Stimulated activated CD8-positive, alpha-beta memory T cell treated with anti-CD3 and anti-CD28 coated beads, Interleukin-15, amount 100 ng/mL, for 1 hour (primary cell): ENCODE data around the gene CADM1.

Experiments used
- DNase-seq: peaks from one replicate; pipeline ENCODE4 v3.0.0-alpha.2; 2020; ENCODE audit warnings: low read depth

The CADM1 gene

DNA sequence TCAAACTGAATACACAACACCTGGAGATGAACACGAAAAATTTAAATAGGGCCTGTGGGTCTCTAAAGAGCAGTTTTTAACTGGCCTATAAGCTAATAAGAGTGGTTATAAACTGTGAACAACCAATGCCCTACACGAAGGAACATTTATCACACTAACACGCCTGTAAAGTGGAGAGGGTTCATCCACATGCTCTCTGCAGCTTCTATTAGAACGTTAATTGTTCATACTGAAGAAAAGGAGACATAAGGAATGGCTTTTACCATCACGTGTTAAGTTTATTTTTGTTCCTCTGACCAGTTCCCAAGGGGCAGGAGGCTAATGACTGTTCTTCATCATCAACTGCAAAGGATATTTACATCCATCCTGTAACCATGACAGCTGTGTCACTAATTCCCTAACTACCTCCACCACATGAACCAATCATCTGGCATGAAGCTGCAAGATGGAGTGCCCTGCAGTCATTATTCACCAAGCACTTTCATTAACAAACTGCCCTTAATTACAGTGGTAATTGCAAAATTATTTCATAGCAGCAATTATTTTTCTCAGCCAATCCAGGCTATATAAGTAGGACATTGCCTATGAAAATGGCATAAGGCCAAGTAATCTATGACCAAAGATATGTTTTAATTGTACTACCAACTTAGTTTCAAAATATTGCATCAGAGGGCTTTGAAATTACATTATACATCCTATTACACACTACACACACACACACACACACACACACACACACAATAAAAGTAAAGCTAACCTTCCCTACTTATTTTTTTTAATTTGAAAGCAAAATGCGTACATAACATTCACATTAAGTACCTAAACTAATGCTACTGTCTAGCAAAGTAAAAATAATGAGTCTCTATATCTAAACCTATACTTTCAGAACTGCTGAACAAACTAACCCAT is 186.7 kb downstream of the CADM1 start:
- no peak for DNase-seq

- DNase-seq: no peak
These were observed 187.5 kb downstream of the CADM1 start for GRCh38 chr11:115316696-115317095.

GRCh38 chr11:115314330-115314920 is 189.8 kb downstream of the CADM1 start:
- no peak for DNase-seq

GRCh38 chr11:115313224-115313838 is 190.9 kb downstream of the CADM1 start:
- no peak for DNase-seq

DNA sequence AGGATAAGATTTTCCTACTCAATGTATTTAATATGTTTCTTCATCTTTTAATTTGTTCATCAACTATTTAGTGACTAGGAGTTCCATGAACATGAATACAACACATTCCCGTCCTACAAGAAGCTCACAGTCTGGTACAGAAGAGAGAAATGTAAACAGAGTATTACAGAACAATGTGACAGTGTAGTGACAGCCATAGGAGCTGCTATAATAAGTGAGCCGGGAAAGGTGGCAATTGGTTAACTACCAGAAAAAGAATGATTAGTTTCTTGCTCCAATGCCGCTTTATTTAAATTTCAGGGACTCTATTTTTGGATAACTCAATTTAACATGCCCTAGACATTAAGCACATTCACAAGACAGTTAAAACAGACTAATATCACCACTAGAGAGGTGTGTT is 192.3 kb downstream of the CADM1 start:
- no peak for DNase-seq

DNA sequence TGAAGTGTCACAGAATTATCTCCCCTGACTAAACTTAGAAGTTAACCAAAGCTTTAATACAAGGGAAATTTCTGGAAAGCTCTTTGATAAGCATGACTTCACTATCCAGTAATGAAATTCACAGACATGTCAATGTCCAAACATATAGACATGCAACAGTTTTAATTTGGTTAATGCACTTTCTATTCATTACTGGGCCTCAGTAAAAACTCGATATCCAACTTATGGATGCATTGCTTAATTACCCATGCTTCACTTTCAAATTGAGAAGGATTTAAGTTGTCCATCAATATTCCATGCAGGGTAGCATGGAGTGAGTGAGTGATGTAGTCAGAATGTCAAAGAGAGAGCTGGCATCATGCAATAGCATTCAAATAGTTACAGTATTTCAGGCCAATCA is 197.5 kb downstream of the CADM1 start:
- DNase-seq: no peak

DNA sequence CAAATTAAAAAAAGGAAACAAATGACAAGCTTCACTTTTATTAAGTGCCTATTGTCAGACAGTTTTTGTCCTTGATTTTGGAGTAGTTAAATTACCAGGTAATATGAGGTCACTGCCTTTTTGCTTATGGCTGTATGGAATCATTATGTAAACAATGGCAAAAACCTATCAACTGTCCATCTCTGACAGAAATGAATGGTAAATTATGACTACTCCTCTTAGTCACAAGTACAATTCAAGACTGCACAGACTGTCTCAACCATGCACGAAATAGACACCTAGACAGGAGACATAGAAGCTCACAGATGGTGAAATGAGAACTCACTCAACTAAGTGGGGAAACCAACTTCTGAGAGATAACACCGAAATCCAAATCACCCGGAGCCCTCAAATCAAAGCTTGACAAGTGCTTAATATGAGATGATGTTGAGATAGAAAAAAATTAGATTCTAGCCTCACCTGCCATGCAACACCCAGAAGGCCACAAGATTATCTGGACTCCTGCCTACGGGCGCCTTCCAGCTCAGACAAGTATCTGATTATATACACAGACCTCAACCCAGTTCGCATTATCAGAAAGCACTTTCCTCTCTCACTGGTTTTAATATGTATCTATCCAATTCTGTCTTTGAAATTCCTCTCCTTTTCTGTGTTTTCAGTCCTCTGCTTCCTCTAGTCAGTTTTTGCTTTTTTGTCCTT is 199.3 kb downstream of the CADM1 start:
- DNase-seq: no peak

DNA sequence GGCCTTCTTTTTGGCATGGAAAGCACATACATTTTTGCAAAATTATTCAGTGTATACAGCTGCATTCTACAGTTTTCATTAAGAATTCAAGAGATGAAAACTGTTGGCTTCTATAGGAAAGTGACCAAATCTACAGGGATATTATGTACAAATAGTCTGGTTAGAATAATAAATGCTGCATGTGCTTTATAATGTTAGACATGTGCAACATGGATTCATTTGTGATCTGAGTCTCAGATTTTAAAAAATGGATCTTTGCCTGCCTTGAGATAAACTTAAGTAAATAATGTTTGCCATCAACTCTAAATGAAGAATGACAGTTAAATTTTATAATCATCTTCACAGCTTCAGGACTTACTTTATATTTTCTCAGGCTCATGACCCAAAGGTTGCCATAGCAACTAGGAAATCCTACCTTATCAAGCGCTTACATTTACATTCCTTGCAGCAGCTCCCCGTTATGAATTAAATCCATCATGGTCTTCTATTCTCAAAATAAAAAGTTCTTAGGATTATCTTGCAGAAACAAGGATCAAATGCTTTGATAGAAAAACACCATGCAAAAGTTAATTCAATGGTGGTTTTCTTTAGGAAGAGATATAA is 200.2 kb downstream of the CADM1 start:
- DNase-seq: no peak

- DNase-seq: no peak
These were observed 201.1 kb downstream of the CADM1 start for GRCh38 chr11:115302946-115303703.

DNA sequence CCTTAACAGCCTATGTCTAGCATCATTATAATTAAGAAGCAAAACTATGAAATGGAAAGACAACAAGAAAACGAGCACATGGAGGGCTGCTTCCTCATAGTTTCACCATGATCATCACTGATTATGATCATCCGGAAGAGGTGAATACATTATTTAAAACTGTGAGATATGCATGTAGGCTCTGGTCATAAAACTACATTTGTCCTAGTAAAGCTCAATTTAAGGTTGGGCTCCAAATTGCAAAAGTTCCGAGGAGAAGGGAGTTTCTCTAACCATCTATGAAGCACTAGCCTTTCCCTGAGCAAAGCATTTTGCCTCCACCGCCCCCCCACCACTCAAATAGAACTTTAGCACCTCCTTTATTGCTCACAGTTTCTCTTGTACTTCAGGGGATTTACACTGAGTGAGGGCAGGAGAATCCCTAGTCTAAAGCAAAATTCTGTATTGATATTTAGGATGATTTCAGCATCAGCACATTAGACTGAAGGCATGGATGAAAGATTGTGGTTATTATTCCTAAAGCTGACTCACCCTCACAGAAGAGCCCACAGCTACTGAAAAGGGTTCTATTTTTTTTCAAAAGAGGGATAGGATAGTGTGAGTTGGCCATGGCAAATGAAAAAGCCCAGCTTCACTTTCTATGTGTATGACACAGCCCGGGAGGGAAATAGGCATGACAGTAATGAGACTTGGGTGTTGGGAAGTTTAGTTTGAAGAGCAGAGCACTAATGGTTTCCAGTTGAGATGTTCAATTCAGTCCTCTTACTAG is 203.4 kb downstream of the CADM1 start:
- no peak for DNase-seq

DNA sequence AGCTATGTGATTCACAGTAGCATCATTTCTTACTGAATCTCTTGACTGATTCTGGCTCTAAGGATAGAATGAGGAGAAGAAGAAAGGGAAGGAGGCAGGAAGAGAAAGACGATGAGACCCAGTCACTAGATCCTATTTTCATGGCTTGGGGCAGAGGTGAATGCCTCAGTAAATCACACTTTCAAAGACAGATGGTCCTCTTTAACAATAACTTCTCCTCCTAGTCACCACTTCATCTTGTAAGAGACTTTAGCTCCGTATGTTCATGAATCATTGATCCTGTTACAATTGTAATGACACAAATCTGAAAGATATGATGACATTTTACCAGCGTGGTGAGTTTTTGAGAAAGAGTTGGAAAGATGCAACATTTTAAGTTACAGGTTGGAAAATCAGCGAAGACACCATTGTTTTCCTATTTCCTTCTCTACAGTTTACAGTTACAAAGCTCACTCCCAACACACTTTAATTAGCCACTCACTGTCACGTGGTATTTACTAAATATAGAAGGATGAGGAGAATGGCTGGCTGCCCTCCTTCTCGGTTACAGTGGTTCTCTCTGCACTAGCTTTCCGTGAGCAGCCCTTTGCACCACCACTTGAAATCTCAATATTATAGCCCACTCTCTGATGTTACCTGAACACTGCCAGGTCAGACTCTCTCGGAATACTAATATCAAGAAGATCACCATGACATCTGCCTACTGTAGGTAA is 205.8 kb downstream of the CADM1 start:
- no peak for DNase-seq

GRCh38 chr11:115297330-115297729 is 206.9 kb downstream of the CADM1 start:
- no peak for DNase-seq

GRCh38 chr11:115291325-115291724 is 212.9 kb downstream of the CADM1 start:
- DNase-seq: no peak

DNA sequence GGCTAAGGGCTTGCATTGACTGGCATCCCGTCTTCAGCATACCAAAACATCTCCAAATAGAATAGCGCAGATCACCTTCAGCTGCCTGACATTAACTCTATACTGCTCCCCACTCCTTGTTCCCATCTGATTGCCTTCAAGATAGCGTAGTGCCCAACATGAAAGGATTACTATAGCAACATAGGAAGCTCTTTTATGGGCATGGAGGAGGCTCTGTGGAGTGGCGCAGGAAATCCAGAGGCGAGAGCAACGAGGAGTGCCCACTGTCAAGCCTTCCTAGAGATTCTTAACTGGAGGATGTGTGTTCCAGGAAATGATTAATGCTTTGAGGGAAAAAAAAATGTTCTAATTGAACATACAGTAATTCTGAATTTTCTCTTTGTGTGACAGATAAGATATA is 213.3 kb downstream of the CADM1 start:
- no peak for DNase-seq

GRCh38 chr11:115290479-115290878 is 213.7 kb downstream of the CADM1 start:
- DNase-seq: no peak

GRCh38 chr11:115287266-115287665 is 216.9 kb downstream of the CADM1 start:
- no peak for DNase-seq

- DNase-seq: no peak
These were observed 217.6 kb downstream of the CADM1 start for GRCh38 chr11:115286614-115287013.

GRCh38 chr11:115284773-115285172 is 219.4 kb downstream of the CADM1 start:
- DNase-seq: no peak

- DNase-seq: no peak
These were observed 221.3 kb downstream of the CADM1 start for GRCh38 chr11:115282923-115283322.

- DNase-seq: no peak
These were observed 223.4 kb downstream of the CADM1 start for GRCh38 chr11:115280775-115281174.
